M059J (cell line): ENCODE data around the gene SULT1C4. TPM values are rescaled to one million over a fixed set of nuclear protein-coding genes. Genes with fewer than 3 reads are reported as not detected.
"Not testable (repeated sequence)": the region's sequence is repeated elsewhere in the genome, so short reads cannot be mapped to it uniquely, and the experiment has no call there.

Source experiments
- DNase-seq: peaks from one replicate; pipeline ENCODE4 v3.0.0-alpha.2; 2012; ENCODE audit warnings: low read depth
- total RNA-seq: library from RNA; depleted of rRNA; stranded (reverse); fragments of >200 nt; shearing (Covaris generic); gene quantifications from 2 replicates; pipeline ENCODE4 v1.2.3, GENCODE V29; 2014; rRNA removed

The SULT1C4 gene
- not detected in 2 replicates for total RNA-seq

GRCh38 chr2:108377815-108378630, at the start of gene SULT1C4:
SULT1C4 (plus strand) TSS chr2:108377954; CDS start chr2:108378338, 384 bp downstream.
- DNase-seq = no peak

- no peak for DNase-seq
Measured at GRCh38 chr2:108329771-108330170, 48.0 kb upstream of the SULT1C4 start.

GRCh38 chr2:108330979-108331378, 46.8 kb upstream of the SULT1C4 start:
- no peak for DNase-seq

- peak; percentile 63 for DNase-seq
Measured at GRCh38 chr2:108345951-108346350, 31.8 kb upstream of the SULT1C4 start.

GRCh38 chr2:108346827-108347226, 30.9 kb upstream of the SULT1C4 start:
- no peak for DNase-seq

GRCh38 chr2:108347786-108348185, 30.0 kb upstream of the SULT1C4 start:
- no peak for DNase-seq

- DNase-seq = no peak
Measured at GRCh38 chr2:108348816-108349570, 28.8 kb upstream of the SULT1C4 start.

GRCh38 chr2:108349571-108349928, 28.2 kb upstream of the SULT1C4 start:
- no peak for DNase-seq

GRCh38 chr2:108351889-108352288, 25.9 kb upstream of the SULT1C4 start:
- DNase-seq = no peak

- no peak for DNase-seq
Measured at GRCh38 chr2:108354136-108354535, 23.6 kb upstream of the SULT1C4 start.

GRCh38 chr2:108355906-108356734, 21.6 kb upstream of the SULT1C4 start:
- no peak for DNase-seq

- not testable (repeated sequence) for DNase-seq
Measured at GRCh38 chr2:108359336-108359735, 18.4 kb upstream of the SULT1C4 start.

- DNase-seq = no peak
Measured at GRCh38 chr2:108360776-108361468, 16.8 kb upstream of the SULT1C4 start.

GRCh38 chr2:108363024-108363907, 14.5 kb upstream of the SULT1C4 start:
- DNase-seq = no peak

- DNase-seq = peak; percentile 20
Measured at GRCh38 chr2:108363908-108364225, 13.9 kb upstream of the SULT1C4 start.

- no peak for DNase-seq
Measured at GRCh38 chr2:108364676-108365297, 13.0 kb upstream of the SULT1C4 start.

GRCh38 chr2:108365656-108366055, 12.1 kb upstream of the SULT1C4 start:
- no peak for DNase-seq

GRCh38 chr2:108367014-108367413, 10.7 kb upstream of the SULT1C4 start:
- peak; percentile 19 for DNase-seq

GRCh38 chr2:108367561-108368175, 10.1 kb upstream of the SULT1C4 start:
- DNase-seq = no peak

- no peak for DNase-seq
Measured at GRCh38 chr2:108369153-108369552, 8.6 kb upstream of the SULT1C4 start.
